Ovary (tissue), 3 donors: Measurements from ENCODE around the gene CD72.

Experiments
- CTCF ChIP-seq, 3 donors: fragments of 450-650 bp in 2 of 3; fragments of 200-600 bp in 1 of 3; IDR thresholded peaks; one replicate each; pipeline versions ENCODE4 v1.5.1 to v1.8.0; 2016 to 2022; ENCODE audit warnings: antibody characterized with exemption in 3 of 3, mild to moderate bottlenecking in 1 of 3
- EP300 ChIP-seq: sonication (generic); formaldehyde crosslinking; IDR thresholded peaks from one replicate; pipeline ENCODE4 v1.6.1; 2017; ENCODE audit warnings: antibody characterized with exemption
- donor health status: DM: no; HTN: no; CAD: no.

- peak; percentile 91 for TF ChIP-seq EP300
- TF ChIP-seq CTCF (IDR thresholded peaks at IDR 0.05): no peak
These were observed 41.1 kb upstream of the CD72 start for GRCh38 chr9:35659340-35659739.
